Endothelial cell of umbilical vein (primary cell): ENCODE results near the gene ARHGEF12.

Experiments
- GATA2 ChIP-seq: IDR thresholded peaks from 2 replicates; pipeline ENCODE4 v1.7.0; 2011; ENCODE audit warnings: low read depth, mild to moderate bottlenecking, moderate library complexity, mixed read lengths, low read length; ENCODE audit not compliant: insufficient read length, insufficient read depth
- POLR2AphosphoS5 ChIP-seq: IDR thresholded peaks from 2 replicates; pipeline ENCODE4 v1.6.1; 2012; ENCODE audit warnings: low read depth, mild to moderate bottlenecking, control low read depth, low read length, moderate library complexity; ENCODE audit not compliant: insufficient read depth
- TF ChIP-seq, protein P1 (sequence below), 2 donors: IDR thresholded peaks; 1 replicate in 1 of 2; 2 replicates in 1 of 2; pipeline ENCODE4 v1.5.1; 2011; ENCODE audit warnings: low read length in 2 of 2, mild to moderate bottlenecking in 2 of 2, moderate library complexity in 2 of 2, control low read depth in 1 of 2, inconsistent platforms in 1 of 2, low read depth in 1 of 2; ENCODE audit not compliant: insufficient read depth in 1 of 2; ENCODE audit errors: extremely low read depth in 1 of 2

DNA sequence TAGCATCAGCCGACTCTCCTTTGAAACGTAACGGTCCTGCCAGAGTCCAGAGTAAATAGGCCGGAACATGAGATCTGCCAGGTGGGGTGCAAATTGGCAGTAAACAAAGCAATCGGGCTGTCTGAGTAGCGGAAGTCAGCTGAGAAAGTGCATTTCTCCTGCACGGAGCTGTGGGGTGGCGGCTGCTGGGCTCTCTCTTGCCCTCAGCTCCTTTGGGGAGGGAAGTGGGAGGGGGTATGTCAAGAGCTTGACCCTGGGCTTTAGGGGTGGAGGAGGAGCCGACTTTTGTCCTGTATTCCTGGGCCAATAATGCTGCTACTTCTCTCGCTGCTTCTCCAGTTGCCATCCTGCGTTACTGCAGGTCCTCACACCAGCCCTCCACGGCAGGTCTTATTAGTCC lies 187.0 kb downstream of the ARHGEF12 start:
- TF ChIP-seq POLR2AphosphoS5 (no peak), GATA2 (no peak)
- TF ChIP-seq, protein P1, sequence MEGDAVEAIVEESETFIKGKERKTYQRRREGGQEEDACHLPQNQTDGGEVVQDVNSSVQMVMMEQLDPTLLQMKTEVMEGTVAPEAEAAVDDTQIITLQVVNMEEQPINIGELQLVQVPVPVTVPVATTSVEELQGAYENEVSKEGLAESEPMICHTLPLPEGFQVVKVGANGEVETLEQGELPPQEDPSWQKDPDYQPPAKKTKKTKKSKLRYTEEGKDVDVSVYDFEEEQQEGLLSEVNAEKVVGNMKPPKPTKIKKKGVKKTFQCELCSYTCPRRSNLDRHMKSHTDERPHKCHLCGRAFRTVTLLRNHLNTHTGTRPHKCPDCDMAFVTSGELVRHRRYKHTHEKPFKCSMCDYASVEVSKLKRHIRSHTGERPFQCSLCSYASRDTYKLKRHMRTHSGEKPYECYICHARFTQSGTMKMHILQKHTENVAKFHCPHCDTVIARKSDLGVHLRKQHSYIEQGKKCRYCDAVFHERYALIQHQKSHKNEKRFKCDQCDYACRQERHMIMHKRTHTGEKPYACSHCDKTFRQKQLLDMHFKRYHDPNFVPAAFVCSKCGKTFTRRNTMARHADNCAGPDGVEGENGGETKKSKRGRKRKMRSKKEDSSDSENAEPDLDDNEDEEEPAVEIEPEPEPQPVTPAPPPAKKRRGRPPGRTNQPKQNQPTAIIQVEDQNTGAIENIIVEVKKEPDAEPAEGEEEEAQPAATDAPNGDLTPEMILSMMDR (IDR thresholded peaks at IDR 0.05; ENCODE audit: extremely low read depth in 1 of 2, insufficient read depth in 1 of 2, low read depth in 1 of 2, low read length in 2 of 2) = no peak
